Measurements from ENCODE around the gene TGM4. TPM values are rescaled to one million over a fixed set of nuclear protein-coding genes. Genes with fewer than 3 reads are reported as not detected.
"Not testable (repeated sequence)": the region's sequence is repeated elsewhere in the genome, so short reads cannot be mapped to it uniquely, and the experiment has no call there.

The TGM4 gene
- total and polyA plus RNA-seq, 12 donors = not detected

DNA sequence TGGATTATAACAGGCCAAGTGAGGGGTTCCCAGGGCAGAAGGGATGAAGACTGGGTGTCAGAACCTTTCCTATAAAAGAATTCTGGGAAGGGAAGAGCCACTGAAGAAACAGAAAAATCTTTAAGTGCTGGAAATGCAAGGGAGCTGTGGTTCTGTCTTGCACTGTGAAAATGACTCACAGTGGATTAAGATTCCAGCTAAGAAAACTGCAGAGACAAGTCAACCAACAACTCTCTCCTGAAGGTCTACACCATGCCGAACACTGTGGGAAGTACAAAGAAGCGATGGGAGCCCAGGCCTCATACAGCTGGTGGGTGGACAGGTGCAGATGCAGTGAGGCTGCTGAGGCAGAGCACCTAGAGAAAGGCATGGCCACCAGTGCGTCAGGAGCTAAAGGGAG, 73.8 kb downstream of the TGM4 start:
- no peak overlapping the region for H3K4me3 ChIP-seq
- ATAC-seq = no peak
- H3K4me1 ChIP-seq = peaks cover 0 to 10% (median 0%) of the 10 kb centered on the region in 9 donors
- intact Hi-C loops (cut with DNase I) = no loop called here
- DNase-seq = no peak
- no peaks in the 10 kb centered on the region for H3K9me3 ChIP-seq
- 97 to 100% methylated on average over 3 of the region's 3 CpGs for WGBS, 2 donors
- H3K27ac ChIP-seq = no peak overlapping the region
- peaks cover 0 to 45% (median 11%) of the 10 kb centered on the region in 9 donors for H3K36me3 ChIP-seq
- TF ChIP-seq, protein P1, sequence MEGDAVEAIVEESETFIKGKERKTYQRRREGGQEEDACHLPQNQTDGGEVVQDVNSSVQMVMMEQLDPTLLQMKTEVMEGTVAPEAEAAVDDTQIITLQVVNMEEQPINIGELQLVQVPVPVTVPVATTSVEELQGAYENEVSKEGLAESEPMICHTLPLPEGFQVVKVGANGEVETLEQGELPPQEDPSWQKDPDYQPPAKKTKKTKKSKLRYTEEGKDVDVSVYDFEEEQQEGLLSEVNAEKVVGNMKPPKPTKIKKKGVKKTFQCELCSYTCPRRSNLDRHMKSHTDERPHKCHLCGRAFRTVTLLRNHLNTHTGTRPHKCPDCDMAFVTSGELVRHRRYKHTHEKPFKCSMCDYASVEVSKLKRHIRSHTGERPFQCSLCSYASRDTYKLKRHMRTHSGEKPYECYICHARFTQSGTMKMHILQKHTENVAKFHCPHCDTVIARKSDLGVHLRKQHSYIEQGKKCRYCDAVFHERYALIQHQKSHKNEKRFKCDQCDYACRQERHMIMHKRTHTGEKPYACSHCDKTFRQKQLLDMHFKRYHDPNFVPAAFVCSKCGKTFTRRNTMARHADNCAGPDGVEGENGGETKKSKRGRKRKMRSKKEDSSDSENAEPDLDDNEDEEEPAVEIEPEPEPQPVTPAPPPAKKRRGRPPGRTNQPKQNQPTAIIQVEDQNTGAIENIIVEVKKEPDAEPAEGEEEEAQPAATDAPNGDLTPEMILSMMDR (IDR thresholded peaks at IDR 0.05) = no peak
- no peaks in the 10 kb centered on the region for H3K27me3 ChIP-seq

DNA sequence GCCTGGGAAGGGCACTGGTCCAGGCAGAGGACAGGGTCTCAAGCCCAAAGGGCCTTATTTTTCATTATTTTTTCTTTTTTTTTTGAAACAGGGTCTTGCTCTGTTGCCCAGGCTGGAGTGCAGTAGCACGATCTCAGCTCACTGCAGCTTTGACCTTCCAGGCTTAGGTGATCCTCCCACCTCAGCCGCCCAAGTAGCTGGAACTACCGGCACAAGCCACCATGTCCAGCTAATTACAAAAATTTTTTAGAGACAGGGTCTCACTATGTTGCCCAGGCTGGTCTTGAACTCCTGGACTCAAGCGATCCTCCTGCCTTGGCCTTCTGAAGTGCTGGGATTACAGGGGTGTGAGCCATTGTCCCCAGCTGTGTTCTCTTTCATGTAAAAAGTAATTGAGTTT, 75.4 kb downstream of the TGM4 start:
- 98 to 99% methylated on average over 4 of the region's 4 CpGs for WGBS, 2 donors
- H3K9me3 ChIP-seq; intact Hi-C loops (cut with DNase I); H3K27ac ChIP-seq; H3K4me3 ChIP-seq; ATAC-seq; DNase-seq; H3K27me3 ChIP-seq: not testable (repeated sequence)
- peaks cover 0 to 12% (median 5%) of the 10 kb centered on the region in 9 donors for H3K4me1 ChIP-seq
- peaks cover 0 to 41% (median 3%) of the 10 kb centered on the region in 9 donors for H3K36me3 ChIP-seq

DNA sequence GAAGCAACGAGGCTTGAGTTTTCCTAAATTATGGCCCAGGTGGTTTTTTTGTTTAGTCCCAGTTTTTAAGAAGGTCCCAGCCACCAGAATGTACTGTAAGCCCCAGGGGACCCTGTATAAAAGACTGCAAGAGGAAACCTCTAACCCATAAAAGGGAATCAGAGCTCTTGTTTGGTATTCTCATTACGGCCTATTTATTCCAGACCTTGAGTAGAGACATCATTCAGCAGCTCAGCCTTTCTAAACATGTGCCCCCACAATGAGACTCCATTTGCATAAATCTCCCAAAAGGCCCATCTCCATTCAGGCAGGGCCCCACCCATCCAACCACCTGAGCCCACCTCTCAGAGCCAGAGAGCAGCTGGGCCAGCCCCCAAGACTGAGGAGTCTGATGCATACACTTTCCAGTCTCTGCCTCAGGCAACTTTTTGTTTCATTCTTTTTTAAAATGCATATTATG, 75.9 kb downstream of the TGM4 start:
- DNase-seq = no peak
- Histone ChIP-seq H3K9me3 (no peaks in the 10 kb centered on the region), H3K27ac (no peak overlapping the region), H3K4me3 (no peak overlapping the region), H3K27me3 (no peaks in the 10 kb centered on the region), H3K4me1 (peaks cover 0 to 17% (median 6%) of the 10 kb centered on the region in 9 donors), H3K36me3 (peaks cover 0 to 39% (median 0%) of the 10 kb centered on the region in 9 donors)
- 63 to 70% methylated on average over 2 of the region's 2 CpGs for WGBS, 2 donors
- intact Hi-C loops (cut with DNase I) = no loop called here
- ATAC-seq = no peak
- TF ChIP-seq, protein P1 (IDR thresholded peaks at IDR 0.05) = no peak

GRCh38 chr3:44952689-44953088, 78.3 kb downstream of the TGM4 start:
- Histone ChIP-seq H3K27ac (no peak overlapping the region), H3K36me3 (peaks cover 0 to 38% (median 4%) of the 10 kb centered on the region in 9 donors), H3K4me3 (no peak overlapping the region), H3K27me3 (no peaks in the 10 kb centered on the region), H3K4me1 (peaks cover 0 to 31% (median 8%) of the 10 kb centered on the region in 9 donors), H3K9me3 (no peaks in the 10 kb centered on the region)
- DNase-seq (no peak), ATAC-seq (no peak)
- TF ChIP-seq, protein P1 (IDR thresholded peaks at IDR 0.05) = no peak
- intact Hi-C loops (cut with DNase I) = no loop called here
- 98 to 99% methylated on average over 3 of the region's 3 CpGs for WGBS, 2 donors

DNA sequence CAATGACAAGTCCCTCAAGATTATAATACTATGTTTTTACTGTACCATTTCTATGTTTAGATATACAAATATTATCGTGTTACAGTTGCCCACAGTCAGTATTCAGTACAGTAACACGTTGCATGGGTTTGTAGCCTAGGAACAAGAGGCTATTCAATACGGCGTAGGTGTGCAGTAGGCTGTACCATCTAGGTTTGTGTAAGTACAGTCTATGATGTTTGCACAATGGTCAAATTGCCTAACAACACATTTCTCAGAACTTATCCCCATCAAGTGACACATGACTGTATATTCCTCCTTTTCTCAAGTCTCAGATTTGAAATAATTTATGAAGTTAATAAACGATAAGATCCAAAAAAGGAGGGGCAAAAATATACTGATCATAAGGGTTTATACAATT, 79.9 kb downstream of the TGM4 start:
- 92 to 95% methylated on average over 5 of the region's 5 CpGs for WGBS, 2 donors
- Histone ChIP-seq H3K9me3 (no peaks in the 10 kb centered on the region), H3K4me1 (peaks cover 0 to 33% (median 8%) of the 10 kb centered on the region in 9 donors), H3K4me3 (no peak overlapping the region), H3K27ac (peak overlapping the region in 1 of 10 donors; percentile 82), H3K27me3 (no peaks in the 10 kb centered on the region), H3K36me3 (peaks cover 0 to 54% (median 9%) of the 10 kb centered on the region in 9 donors)
- intact Hi-C loops (cut with DNase I) = no loop called here
- ATAC-seq (no peak), DNase-seq (no peak)
- TF ChIP-seq, protein P1 (IDR thresholded peaks at IDR 0.05) = no peak
